ENCODE measurements around the gene PTCD1. TPM values are rescaled to one million over a fixed set of nuclear protein-coding genes. Genes with fewer than 3 reads are reported as not detected.

PTCD1 gene
- total and polyA plus RNA-seq, 2 of the 8 experiments (the other 6 are each of a cell fraction or from before 2014, with no cell fraction given), result 7.5 to 7.6 TPM

GRCh38 chr7:99476107-99476506 is 37.5 kb upstream of the PTCD1 start (continued):
- no peak for TF ChIP-seq CHD7 (IDR thresholded peaks at IDR 0.05; ENCODE audit: insufficient replicate concordance, low read length)
- no peak for TF ChIP-seq SP4 (IDR thresholded peaks at IDR 0.05; ENCODE audit: low read length)
- no peak for TF ChIP-seq POU5F1 (IDR thresholded peaks at IDR 0.05; ENCODE audit: low read depth, low read length)
- no peak for TF ChIP-seq KDM4A (IDR thresholded peaks at IDR 0.05; ENCODE audit: low read depth, low read length, severe bottlenecking)
- TF ChIP-seq SIRT6 (IDR thresholded peaks at IDR 0.05; ENCODE audit: low read length), result no peak
- no peak for TF ChIP-seq YY1 (IDR thresholded peaks at IDR 0.05; ENCODE audit: low read depth, low read length)
- TF ChIP-seq TAF1 (IDR thresholded peaks at IDR 0.05; ENCODE audit: low read depth, low read length), result no peak
- no peak for TF ChIP-seq CEBPB (IDR thresholded peaks at IDR 0.05; ENCODE audit: low read depth, low read length)
- no peak for TF ChIP-seq RNF2 (IDR thresholded peaks at IDR 0.05; ENCODE audit: borderline replicate concordance, low read depth, low read length, missing control alignments, poor library complexity, severe bottlenecking)
- no peak for TF ChIP-seq PHF8 (conservative IDR thresholded peaks at IDR 0.05; ENCODE audit: low read depth, low read length)
- TF ChIP-seq POLR2AphosphoS5 (IDR thresholded peaks at IDR 0.05; ENCODE audit: low read depth, low read length), result no peak
